DMS53 treated with DMSO at 0.1 percent for 48 hours (cell line): ENCODE results near the gene SEMA4D.

ENCODE experiments used
- DNase-seq: peaks from one replicate; lab custom pipeline; 2025; ENCODE audit not compliant: unreplicated experiment; lab: John Stamatoyannopoulos, UW

The SEMA4D gene

DNA sequence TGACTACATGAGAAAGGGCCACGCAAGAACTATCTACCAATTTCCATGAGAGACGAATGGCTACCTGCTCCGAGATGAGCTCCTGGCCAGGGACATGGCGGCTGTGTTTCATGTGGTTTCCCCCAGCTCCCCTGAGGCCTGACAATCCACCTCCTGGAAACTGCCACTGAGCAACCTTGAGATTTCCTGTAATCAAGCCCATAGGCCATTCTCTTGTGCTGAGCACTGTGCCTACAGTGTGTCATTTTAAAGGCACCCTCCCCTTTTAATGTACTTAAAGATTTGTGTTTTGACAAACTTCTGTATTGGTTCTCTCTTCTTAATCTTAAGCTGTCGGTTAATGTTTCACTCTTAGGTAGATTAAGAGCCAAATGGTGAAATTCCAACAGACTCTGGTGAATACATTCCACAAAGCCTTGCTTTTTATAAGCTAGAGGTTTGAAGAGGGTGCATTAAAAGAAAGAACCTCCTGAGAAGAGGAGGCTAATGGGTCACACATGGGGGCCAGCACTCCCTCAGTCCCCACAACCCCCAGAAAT, 107.3 kb downstream of the SEMA4D start:
- no peak for DNase-seq

DNA sequence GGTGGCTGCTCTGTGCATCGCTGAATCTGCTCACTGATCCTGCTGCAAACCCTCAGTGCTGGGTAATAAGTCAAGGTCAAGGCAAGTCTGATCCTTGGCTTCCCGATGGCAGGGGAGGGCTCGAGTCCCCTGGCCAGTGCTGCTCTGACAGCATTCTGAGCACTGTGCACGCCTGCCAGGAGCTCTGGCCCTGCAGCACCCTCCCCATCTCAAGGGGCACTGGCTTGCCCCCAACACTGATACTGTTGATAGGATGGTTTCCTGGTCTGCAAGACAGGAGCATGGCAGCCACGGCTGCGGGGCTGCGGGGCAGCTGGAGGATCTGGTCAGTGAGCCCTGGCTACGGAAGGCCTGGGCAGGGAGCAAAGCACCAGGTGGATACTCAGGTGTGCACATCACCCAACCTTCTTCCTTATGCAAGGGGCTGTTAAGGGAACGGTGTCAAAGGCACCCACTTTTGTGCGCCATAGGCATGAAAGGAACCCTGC, 107.8 kb downstream of the SEMA4D start:
- no peak for DNase-seq

DNA sequence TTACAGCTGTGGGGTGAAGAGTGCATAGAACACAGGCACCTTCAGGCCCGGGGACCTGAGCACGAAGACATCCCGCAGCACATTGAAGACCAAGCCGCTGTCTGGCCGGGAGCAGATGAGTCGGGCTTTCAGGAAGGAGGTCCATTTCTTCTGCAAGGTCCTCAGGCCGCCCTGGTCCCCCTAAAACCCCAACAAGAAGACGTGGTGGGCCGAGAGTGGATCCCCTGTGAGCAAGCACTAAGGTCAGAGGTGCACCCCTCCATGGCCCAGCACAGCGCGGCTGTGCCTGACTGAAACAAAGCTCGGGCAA, 109.1 kb downstream of the SEMA4D start:
- no peak for DNase-seq

DNA sequence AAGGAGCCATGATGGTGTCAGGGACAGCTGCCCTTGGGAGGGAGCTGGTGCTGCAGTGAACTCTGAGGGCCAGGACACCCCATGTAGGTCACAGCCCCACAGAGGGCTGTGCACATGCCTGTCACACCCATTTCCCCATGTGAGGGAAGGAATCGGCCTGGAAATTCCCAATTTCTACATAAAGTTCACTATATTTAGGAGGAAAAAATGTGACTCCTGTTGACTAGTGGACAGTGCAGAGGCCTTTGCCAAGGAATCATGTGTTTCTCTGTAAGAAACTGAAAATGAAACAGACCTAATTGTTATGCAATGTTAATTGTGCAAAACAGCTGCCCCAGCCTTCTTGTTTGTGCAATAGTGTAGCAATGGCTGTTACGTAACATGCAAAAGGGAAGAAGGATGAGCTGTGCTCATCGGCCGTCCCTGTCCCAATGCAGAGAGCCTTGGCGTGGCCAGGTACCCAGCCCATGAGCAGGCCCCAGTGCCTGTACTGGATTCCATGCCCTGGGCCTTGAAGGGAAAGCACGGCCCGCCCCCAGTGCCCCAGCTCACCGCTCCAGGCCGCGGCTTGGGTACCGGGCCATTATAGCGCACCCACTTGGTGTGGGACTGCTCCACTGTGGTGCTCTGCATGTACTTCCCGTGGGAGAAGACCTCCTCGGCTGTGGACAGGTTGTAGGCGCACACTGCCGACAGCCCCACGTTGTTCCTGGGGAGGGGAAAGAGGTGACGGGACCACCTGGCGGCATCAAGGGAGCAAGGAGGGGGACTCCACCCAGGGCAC, 109.6 kb downstream of the SEMA4D start:
- no peak for DNase-seq

DNA sequence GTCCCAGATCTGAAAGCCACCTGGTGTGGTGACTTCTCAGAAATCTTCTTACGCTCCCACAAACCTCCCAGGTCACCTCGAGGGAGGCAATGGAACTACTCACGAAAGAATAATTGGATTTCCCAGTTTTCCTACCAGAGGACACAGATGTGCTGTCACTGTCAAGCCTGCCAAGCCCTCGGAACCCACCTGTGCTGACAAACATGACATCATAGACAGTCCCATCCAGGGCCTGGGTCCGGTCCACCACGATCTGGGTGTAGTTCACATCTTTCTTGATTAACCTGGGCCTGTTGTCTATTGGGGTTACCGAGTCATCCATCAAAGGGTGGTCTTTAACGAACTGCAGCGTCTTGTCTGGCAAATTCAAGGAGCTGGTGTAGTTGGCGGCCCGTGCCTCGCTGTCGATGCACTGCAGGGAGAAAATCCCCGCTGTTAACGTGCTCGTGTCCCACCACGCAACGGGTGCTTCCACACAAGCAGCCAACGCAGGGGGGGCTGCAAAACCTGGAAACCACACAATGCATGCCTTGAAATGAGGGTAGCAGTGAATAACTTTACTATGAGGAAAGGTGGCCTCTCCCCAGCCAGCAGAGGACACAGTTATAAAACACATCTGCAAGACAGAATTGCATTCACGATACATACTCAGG, 110.6 kb downstream of the SEMA4D start:
- DNase-seq = no peak

DNA sequence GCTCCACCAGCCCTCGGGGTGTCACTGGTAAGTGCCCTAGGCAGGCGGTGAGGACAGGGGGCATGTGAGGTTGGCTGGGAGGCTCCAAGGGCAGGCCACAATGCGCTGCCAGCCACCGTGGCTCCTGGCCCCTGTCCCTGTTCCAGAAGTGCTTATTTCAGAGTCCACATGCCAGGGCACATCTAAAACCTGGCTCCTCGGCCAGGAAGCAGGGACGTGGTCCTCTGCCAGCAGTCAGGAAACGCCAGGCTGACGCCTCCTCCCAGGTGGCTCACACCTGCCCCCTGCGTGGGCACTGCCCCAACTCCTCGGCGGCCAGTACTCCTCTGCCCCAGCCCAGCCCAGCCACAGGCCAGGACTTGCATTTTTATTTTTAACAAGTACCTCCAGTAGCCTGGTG, 111.1 kb downstream of the SEMA4D start:
- DNase-seq = no peak

DNA sequence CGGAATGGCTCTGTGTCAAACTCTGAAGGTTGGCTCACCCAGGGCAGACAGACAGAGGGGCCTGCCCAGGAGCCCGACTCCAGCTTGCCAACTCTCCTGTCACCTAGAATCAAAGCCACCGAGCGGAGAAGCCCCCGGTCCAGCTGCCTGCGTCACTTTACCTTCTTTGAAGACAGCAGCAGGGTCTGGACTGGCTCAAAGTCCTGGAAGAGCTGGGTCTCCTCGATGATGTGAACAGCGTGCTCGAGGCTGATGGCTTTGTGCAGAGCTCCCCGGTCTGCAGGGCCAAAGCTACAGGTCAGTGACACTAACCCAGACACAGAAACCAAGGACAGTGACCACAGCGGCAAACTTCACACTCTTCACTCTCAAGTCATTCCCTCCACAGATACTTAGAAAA, 111.7 kb downstream of the SEMA4D start:
- no peak for DNase-seq

DNA sequence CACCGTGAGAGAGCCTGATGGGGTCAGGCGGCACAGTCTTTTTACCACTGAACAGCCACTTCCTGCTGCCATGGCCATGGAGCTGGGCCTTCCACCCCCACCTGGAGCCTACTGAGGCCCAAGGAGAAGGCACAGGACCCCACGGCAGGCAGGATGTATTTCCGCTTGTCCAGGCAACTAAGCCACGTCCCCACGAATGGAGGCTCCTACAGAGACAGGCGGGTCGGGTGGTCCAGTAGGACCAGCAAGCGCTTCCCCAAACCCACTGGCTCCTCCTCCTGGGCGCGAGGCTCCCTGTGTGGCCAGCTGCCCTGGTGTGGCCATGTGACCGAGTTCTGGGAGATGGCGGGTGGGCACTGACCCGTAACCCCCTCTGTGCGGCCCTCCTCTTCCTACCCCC, 113.1 kb downstream of the SEMA4D start:
- DNase-seq = no peak

DNA sequence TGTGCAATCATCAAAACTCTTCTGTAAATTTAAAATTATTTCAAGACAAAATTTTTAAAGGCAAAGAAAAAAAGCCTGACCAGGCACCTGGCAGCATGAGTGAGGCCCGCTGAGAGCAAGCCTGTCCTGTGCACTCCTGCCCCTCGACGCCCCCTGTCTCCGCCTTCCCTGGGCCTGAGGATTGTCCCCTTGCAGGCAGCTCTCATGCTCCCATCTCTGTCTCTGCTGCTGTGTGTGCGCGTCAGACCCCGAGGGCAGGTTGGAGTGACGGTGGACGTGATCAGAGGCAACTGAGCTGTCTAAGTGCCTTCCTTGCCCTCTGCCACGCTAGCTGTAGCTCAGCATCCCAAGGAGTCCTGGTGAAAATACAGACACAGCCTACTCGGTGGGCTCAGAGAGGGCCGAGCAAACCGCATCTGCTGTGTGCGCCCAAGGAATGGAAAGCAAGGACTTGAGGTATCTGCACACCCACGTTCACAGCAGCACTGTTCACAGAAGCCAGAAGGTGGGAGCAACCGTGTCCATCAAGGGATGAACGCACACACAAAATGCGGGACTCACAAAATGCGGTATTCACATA, 114.1 kb downstream of the SEMA4D start:
- no peak for DNase-seq

DNA sequence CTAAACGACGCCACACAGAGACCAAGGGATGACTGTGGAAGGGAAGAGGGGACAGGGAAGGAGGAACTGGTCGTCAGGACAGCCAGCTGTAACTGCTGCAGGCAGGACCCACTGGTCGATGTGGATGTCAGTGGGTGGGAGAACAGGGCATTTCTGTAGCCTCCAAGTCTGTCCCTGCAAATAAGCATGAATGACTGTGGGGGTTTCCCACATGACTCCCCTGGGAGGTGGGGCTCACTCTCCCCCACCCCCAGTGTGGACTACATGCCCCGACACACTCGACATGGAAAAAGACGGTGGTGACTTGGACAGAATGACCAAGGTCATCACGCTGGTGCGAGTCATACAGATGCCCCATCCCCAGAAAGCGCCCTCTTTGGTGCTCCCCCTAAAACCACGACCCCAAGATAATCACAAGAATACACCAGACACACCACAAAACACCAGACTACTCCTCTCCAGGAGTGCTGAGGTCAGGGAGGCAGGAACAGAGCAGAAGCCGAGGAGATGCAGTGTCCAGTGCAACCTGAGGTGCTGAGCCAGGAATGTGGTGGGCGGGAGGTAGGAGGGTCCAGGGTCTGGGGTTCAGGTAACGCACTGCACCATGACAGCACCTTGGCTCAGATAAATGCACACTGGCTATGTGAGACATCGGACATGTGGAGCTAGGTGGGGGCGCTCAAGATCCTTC, 114.7 kb downstream of the SEMA4D start:
- no peak for DNase-seq

DNA sequence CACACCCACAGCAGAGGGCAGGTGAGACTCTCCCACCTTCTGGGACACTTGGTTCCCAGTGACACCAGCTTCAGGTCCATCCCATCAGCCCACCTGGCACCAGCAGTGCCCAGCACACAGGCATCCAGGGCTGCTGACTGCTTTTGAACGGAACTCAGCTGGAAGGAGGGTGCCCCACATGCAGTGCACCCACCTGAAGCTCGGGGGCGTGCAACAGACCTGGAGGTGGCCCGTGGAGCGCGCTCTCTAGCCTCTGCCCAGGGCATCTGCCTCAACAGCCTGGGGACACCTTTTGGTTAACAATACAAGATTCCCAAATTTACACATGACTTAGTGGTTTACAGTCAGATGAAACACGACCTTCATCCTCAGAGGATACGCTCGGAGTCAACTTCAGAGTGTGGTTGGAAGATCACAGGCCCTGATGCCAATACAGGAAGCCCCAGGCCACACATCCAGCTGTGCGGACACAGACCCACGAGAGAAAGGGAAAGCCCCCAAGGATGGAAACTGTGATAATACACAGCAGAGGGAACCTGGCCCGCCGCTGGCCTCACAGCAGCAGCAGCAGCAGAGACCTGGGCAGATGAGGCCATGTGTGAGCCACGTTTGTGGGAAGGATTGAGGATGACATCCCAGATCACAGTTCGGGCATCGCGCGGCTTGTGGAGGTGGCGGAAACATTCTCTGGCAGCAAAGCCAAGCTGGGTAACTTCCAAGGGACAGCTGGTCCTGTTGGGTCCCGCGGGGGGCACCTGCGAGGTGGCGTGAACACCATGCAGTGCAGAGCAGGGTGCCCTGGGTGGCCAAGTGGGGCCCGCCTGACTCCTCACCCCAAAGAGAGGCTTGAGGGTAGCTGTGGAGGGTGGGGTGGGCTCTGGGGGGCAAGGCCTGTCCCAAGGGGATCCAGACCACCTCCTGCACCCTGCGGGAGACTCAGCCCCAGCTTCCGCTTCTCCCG, 115.6 kb downstream of the SEMA4D start:
- DNase-seq = no peak

DNA sequence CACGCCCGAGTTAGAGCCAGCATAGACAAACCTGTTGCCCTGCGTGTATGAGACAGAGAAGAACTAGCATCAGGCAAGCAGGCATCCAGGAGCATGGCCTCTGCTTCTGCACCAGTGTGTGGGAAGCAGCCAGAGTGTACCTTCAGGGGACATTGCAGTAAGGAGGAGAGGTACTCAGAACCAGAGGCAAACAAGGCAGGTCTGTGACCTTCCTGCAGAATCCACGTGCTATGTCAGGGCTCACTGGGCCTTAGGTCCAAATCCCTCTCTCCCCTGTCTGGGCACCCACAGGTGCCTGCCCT, 116.7 kb downstream of the SEMA4D start:
- DNase-seq = no peak

DNA sequence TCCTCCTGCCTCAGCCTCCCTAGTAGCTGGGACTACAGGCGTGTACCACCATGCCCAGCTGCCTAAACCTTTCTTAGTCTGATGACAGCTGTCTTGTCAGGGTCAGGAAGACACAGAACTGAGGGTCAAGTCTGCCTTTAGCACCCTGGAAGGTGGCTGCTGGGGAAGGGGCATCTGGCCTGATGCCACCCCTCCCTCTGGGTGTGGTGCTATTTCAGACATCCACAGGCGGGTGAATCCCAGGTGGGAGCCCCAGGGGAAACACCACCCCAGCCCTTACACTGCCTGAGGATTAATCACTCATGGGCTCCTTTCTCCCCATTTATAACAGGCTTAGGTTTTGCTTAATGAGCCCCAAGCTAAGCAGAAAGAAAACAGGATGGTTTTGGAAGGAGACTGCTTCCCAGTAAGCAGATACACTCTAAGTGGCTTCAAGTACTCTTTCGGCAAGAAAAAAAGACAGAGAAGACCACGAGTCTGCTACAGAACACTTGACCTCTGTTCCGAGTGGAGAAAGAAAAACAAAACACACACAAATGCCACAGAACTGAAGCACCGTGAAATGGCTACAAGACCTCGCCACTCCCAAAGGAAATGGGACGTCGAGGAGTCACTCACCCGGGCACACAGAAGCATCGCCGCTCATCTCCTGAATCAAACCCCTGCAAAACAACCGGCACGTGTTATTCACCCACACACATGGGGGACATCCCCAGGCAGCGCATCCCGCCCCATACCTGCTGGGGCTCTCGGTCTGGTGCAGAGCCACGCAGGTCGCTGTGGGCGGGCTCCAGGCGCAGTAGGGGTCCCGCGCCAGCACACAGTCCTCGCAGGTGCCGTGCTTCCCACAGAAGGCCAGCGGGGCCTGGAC, 117.2 kb downstream of the SEMA4D start:
- DNase-seq = no peak

DNA sequence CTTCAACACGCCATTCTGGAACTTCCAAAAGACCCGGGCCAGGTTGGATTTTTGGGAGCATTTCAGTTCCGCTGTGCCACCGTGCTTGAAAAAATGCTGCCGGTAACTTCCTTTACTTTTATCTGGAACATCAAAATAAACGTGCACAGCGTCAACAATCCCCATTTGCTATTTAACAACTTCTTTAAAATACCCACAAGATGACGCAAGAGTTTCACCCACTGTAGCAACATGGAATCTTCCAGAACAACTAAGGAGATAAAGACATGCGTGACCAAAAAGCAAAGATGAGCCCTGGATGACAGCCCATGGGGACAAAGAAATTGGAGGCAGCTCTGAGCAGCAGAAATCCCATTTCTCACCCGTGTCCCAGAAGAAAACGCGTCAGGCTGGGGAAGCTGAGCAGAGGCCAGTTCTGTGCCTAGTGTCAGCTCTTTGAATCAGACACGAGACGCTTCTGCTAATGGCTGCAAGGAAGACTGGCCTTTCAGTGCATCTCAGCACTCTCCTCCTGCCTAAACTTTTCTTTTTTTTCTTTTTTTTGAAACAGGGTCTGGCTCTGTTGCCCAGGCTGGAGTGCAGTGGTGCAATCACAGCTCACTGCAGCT, 118.3 kb downstream of the SEMA4D start:
- no peak for DNase-seq

DNA sequence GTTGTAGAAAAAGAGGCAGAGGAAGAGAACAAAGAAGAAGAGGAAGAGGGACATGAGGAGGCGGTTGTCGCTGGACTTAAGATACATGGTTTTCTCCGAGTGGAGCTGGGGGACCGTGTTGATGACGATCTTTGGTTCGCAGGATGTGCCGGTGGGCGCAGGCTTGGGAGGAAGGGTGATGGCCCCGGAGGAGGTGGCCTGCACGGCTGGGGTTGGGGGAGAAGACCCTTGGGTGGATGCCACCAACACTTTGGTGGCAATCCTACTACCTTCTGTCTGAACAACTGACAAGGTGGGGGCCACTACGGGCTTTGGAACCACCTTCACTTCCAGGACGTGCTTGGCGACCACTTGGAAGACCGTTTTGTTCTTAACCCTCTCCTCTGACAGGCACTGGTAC, 118.9 kb downstream of the SEMA4D start:
- no peak for DNase-seq

DNA sequence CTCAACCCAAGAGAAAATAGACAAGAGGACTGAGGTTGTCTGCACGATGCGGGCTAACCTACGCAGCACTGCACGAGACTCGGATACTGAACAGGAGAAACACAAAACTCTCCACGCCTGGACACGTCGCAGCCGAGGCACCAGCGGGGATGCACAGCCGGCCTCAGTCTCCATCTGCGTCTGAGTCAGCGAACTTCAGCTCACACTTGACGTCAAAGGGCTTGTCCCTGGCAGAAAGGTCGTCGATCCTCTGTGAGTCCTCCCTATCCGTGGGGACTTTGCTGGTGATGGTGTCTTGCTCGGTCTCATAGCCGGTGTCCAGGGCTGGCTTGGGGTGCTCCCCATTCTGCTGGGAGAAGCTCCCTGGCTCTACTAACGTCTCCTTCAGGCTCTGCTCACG, 119.4 kb downstream of the SEMA4D start:
- no peak for DNase-seq

DNA sequence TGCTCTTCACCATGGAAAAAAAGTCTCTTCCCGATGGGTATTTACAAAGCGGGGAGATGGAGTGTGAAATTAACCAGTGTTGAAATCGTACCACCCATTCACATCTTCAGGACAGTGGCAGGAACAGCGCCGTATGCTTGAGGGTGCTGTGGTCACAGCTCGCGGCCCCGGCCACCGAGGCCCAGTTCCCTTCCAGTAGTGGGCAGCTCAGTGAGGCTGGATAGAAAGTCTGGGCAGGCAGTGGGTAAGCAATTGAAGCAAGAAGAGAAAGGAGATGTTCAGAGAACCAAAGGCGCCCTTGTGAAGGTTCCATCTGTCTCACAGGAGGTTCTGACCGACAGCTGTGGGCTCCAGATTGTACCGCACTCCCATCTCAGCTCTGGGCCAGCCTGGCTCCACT, 120.5 kb downstream of the SEMA4D start:
- no peak for DNase-seq

DNA sequence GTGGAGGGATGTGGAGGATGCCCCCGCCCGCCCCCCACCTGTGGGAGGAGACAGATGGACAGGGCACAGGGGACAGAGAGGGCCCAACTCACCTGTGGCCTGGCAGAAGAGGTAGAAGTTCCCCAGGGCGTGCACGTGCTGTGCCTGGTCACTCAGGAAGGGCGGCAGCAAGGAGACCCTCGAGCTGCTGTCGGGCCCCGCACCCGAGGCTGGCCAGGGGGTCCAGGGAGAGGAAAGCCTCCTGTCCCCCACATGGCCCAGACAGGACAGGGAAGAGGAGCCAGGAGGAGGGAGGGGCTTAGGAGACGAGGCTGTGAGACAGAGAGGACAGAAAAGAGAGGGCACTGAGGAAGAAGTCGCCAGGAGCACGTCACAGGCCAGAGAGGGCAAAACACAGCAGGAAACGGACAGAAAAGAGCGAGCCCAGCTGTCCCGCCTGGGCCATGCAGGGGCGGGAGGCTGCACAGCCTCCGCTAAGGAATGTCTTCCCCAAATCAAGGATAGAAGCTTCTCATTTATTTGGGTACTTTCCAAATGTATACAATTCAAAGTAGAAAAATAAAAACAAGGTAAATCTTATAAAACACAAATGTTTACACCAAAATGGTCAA, 121.1 kb downstream of the SEMA4D start:
- DNase-seq = no peak

DNA sequence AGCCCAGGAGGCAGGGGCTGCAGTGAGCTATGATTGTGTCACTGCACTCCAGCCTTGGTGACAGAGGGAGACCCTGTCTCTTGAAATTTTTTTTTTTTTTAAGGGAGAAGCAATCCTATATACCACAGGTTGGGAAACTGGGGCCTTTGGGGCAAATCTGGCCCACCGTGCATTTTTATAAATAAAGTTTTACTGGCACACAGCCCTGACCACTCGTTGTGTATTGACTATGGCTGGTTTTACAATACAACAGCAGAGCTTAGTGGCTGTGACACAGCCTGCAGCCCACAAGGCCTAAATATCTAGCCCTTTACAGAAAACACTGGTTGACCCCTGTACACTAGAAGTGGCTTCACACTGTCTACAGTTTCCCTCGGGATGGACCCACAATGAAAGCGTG, 121.6 kb downstream of the SEMA4D start:
- DNase-seq = no peak
